K562 (cell line): ENCODE data around the gene CRYZL1. TPM values are rescaled to one million over a fixed set of nuclear protein-coding genes. Genes with fewer than 3 reads are reported as not detected.

ENCODE experiments used
- BRCA1 ChIP-seq, 2 experiments: fragments of 450-650 bp in 1 of 2; sonication (generic) in 1 of 2; formaldehyde crosslinking in 1 of 2; IDR thresholded peaks; 2 replicates each; pipeline versions ENCODE4 v1.5.0 to v1.6.1; 2017 to 2020; ENCODE audit warnings: mild to moderate bottlenecking in 1 of 2, missing genetic modification reagents in 1 of 2
- DACH1 ChIP-seq: fragments of 450-650 bp; IDR thresholded peaks from 2 replicates; pipeline ENCODE4 v1.6.1; 2018; ENCODE audit not compliant: partially characterized antibody
- DIDO1 ChIP-seq: fragments of 450-650 bp; IDR thresholded peaks from 2 replicates; pipeline ENCODE4 v1.6.1; 2016; ENCODE audit warnings: low read depth, missing biosample characterization, missing genetic modification characterization
- HMG20A ChIP-seq: fragments of 450-650 bp; formaldehyde crosslinking; conservative IDR thresholded peaks from 2 replicates; pipeline ENCODE4 v1.4.0; 2020; ENCODE audit warnings: mild to moderate bottlenecking, mixed read lengths
- MEF2A ChIP-seq: IDR thresholded peaks from 2 replicates; pipeline ENCODE4 v1.6.1; 2011; ENCODE audit warnings: low read depth, mild to moderate bottlenecking, low read length, moderate library complexity; ENCODE audit not compliant: control insufficient read depth
- NFE2 ChIP-seq: IDR thresholded peaks from 2 replicates; pipeline ENCODE4 v1.6.1; 2014; ENCODE audit warnings: antibody characterized with exemption, low read depth
- RCOR1 ChIP-seq, 2 experiments: IDR thresholded peaks; 2 replicates each; pipeline ENCODE4 v1.6.1; 2012; ENCODE audit warnings: low read depth in 2 of 2, low read length in 2 of 2, borderline replicate concordance in 1 of 2, improper control_type of control experiment in 1 of 2
- SMARCE1 ChIP-seq: fragments of 450-650 bp; IDR thresholded peaks from 2 replicates; pipeline ENCODE4 v1.7.1; 2016; ENCODE audit warnings: mild to moderate bottlenecking
- TAF7 ChIP-seq: fragments of 450-650 bp; IDR thresholded peaks from 2 replicates; pipeline ENCODE4 v1.6.1; 2016; ENCODE audit warnings: missing genetic modification characterization, missing compliant biosample characterization
- ZNF324 ChIP-seq: fragments of 250-450 bp; sonication (Bioruptor Pico); IDR thresholded peaks from 2 replicates; pipeline ENCODE4 v1.4.0; 2020; ENCODE audit warnings: mild to moderate bottlenecking
- polyA plus RNA-seq, 8 experiments: library from polyadenylated mRNA; depleted of rRNA in 4 of 8; stranded (reverse) in 5 of 8; unstranded in 3 of 8; fragments of >200 nt; fragmentation: Nextera tagmentation in 2 of 8; fragmentation: Illumina TruSeq in 1 of 8; extraction: Ambion mirVana in 2 of 8; extraction: Trizol in 1 of 8; gene quantifications; 2 replicates each; pipeline versions ENCODE4 v1.2.1 to v1.2.3, GENCODE V29; 2011 to 2014; ENCODE audit warnings: inconsistent platforms in 1 of 8, missing spikeins in 1 of 8
- total RNA-seq, 7 experiments: library from RNA; depleted of rRNA in 6 of 7; stranded (reverse); fragments of >200 nt in 6 of 7; fragmentation: Illumina TruSeq in 2 of 7; extraction: Trizol in 2 of 7; gene quantifications; 2 replicates each; pipeline versions ENCODE4 v1.2.1 to v1.2.3, GENCODE V29; 2011 to 2021; ENCODE audit warnings: low replicate concordance in 1 of 7
- TF ChIP-seq, protein P1 (sequence below): fragments of 450-650 bp; formaldehyde crosslinking; IDR thresholded peaks from 2 replicates; pipeline ENCODE4 v1.4.0; 2020; ENCODE audit warnings: mild to moderate bottlenecking, moderate library complexity
- TF ChIP-seq, protein P2 (sequence below), 2 experiments: fragments of 450-650 bp in 1 of 2; sonication (generic) in 1 of 2; formaldehyde crosslinking in 1 of 2; IDR thresholded peaks in 1 of 2; conservative IDR thresholded peaks in 1 of 2; 2 replicates each; pipeline versions ENCODE4 v1.6.1 to v1.8.1; 2016 to 2023; ENCODE audit warnings: mild to moderate bottlenecking in 2 of 2, moderate library complexity in 2 of 2, inconsistent platforms in 1 of 2, missing genetic modification reagents in 1 of 2
- TF ChIP-seq, protein P3 (sequence below), 2 experiments: fragments of 450-650 bp; IDR thresholded peaks; 2 replicates each; pipeline ENCODE4 v1.6.1; 2016; ENCODE audit warnings: mild to moderate bottlenecking in 2 of 2, borderline replicate concordance in 1 of 2, low read depth in 1 of 2, moderate library complexity in 1 of 2
- TF ChIP-seq, protein P4 (sequence below): sonication (generic); formaldehyde crosslinking; IDR thresholded peaks from 2 replicates; pipeline ENCODE4 v1.8.1; 2023; ENCODE audit warnings: mild to moderate bottlenecking, missing genetic modification reagents

The CRYZL1 gene
- total and polyA plus RNA-seq, 9 of the 15 experiments (the other 6 are each of a cell fraction or from before 2014, with no cell fraction given), result 19.9 to 98.2 (median 39.2) TPM

DNA sequence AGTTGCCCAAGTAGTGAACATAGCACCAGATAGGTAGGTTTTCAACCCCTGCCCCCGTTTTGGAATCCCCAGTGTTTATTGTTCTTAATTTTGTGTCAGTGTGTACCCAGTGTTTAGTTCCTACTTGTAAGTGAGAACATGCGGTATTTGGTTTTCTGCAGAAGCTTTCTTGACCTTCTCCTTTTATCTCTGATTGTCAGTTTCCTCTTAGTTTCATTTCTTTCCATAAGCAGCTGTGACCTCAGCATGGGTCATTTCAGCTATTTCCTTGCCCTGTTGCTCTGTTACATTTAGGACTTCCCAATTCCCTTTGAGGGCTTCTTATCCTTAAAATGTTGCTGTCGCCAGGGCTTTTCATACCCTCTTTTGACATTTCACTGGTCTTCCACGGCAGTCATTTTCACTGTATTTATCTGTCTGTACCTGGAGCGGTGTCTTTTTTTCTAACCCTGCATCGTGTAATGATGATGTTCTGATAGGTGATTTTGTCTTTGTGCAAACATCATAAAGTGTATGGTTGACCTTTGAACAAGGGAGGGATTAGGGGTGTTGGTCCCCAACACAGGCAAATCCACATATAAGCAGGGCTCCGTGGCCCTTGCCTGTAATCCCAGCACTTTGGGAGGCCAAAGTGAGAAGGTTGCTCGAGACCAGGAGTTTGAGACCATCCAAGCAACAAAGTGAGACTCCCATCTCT is 15.7 kb upstream of the CRYZL1 start (continued):
- TF ChIP-seq ZNF324 (CRISPR knock-in tag) (no peak), NFE2 (no peak), BRCA1 (IDR thresholded peaks at IDR 0.05) (no peak), BRCA1 (CRISPR knock-in tag; IDR thresholded peaks at IDR 0.05) (no peak), SMARCE1 (peak; percentile 42; the same call in 1 of the 2 replicates), DIDO1 (tag) (no peak), HMG20A (CRISPR knock-in tag) (no peak), RCOR1 (IDR thresholded peaks at IDR 0.05; ENCODE audit: borderline replicate concordance in 1 of 2, low read depth in 2 of 2, low read length in 2 of 2) (0 out of 4 replicates have a peak, but pooled peaks of 1 of the 2 experiments have one; percentile 9), MEF2A (no peak), DACH1 (no peak), TAF7 (no peak)
- TF ChIP-seq, protein P1, sequence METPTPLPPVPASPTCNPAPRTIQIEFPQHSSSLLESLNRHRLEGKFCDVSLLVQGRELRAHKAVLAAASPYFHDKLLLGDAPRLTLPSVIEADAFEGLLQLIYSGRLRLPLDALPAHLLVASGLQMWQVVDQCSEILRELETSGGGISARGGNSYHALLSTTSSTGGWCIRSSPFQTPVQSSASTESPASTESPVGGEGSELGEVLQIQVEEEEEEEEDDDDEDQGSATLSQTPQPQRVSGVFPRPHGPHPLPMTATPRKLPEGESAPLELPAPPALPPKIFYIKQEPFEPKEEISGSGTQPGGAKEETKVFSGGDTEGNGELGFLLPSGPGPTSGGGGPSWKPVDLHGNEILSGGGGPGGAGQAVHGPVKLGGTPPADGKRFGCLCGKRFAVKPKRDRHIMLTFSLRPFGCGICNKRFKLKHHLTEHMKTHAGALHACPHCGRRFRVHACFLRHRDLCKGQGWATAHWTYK (CRISPR knock-in tag), result no peak
- TF ChIP-seq, protein P2, sequence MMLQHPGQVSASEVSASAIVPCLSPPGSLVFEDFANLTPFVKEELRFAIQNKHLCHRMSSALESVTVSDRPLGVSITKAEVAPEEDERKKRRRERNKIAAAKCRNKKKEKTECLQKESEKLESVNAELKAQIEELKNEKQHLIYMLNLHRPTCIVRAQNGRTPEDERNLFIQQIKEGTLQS (IDR thresholded peaks at IDR 0.05), result no peak; the same call in 1 of the 2 replicates
- TF ChIP-seq, protein P2 (CRISPR knock-in tag; conservative IDR thresholded peaks at IDR 0.05), result no peak
- TF ChIP-seq, protein P3, sequence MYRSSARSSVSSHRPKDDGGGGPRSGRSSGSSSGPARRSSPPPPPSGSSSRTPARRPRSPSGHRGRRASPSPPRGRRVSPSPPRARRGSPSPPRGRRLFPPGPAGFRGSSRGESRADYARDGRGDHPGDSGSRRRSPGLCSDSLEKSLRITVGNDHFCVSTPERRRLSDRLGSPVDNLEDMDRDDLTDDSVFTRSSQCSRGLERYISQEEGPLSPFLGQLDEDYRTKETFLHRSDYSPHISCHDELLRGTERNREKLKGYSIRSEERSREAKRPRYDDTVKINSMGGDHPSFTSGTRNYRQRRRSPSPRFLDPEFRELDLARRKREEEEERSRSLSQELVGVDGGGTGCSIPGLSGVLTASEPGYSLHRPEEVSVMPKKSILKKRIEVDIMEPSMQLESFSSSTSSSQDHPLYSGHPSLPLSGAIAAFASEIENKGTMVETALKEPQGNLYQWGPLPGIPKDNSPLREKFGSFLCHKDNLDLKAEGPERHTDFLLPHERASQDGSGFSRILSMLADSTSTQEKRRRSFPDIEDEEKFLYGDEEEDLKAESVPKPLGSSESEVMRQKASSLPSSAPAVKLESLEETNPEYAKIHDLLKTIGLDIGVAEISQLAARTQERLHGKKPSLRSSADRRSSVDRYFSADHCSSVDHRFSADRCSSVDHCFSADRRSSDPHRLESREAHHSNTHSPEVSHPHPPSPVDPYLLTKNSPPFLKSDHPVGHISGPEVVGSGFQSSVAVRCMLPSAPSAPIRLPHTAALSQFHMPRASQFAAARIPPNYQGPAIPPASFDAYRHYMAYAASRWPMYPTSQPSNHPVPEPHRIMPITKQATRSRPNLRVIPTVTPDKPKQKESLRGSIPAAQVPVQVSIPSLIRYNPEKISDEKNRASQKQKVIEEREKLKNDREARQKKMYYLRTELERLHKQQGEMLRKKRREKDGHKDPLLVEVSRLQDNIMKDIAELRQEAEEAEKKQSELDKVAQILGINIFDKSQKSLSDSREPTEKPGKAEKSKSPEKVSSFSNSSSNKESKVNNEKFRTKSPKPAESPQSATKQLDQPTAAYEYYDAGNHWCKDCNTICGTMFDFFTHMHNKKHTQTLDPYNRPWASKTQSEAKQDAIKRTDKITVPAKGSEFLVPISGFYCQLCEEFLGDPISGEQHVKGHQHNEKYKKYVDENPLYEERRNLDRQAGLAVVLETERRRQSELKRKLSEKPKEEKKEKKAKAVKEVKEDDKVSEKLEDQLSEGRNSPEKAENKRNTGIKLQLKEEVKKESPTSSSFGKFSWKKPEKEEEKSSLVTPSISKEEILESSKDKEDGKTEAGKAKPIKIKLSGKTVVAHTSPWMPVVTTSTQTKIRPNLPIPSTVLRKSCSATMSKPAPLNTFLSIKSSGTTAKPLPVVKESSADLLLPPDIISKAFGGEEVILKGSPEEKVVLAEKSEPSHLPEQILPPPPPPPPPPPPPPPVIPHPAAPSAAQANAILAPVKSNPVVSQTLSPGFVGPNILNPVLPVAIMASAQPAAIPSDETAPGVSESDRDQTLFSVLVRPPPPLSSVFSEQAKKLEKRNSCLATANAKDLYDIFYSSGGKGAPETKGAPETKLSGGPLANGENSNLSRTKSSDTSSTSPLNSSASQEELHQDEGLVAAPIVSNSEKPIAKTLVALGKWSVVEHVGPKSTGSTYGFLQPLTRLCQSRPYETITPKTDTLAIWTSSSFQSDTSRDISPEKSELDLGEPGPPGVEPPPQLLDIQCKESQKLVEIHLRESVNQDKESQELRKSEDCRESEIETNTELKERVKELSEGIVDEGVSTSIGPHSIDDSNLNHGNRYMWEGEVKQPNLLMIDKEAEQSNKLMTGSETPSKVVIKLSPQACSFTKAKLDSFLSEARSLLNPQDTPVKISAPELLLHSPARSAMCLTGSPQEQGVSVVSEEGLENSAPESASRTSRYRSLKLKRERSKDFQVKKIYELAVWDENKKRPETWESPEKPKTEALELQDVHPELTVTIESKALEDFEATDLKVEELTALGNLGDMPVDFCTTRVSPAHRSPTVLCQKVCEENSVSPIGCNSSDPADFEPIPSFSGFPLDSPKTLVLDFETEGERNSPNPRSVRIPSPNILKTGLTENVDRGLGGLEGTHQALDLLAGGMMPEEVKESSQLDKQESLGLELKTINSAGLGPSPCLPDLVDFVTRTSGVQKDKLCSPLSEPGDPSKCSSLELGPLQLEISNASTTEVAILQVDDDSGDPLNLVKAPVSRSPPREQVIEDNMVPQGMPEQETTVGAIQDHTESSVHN (IDR thresholded peaks at IDR 0.05; ENCODE audit: borderline replicate concordance in 1 of 2, low read depth in 1 of 2), result no peak
- TF ChIP-seq, protein P4, sequence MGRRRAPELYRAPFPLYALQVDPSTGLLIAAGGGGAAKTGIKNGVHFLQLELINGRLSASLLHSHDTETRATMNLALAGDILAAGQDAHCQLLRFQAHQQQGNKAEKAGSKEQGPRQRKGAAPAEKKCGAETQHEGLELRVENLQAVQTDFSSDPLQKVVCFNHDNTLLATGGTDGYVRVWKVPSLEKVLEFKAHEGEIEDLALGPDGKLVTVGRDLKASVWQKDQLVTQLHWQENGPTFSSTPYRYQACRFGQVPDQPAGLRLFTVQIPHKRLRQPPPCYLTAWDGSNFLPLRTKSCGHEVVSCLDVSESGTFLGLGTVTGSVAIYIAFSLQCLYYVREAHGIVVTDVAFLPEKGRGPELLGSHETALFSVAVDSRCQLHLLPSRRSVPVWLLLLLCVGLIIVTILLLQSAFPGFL, result no peak
